ENCODE data around the gene TSPAN31. TPM values are rescaled to one million over a fixed set of nuclear protein-coding genes. Genes with fewer than 3 reads are reported as not detected.

The TSPAN31 gene
- total and polyA plus RNA-seq, 9 of the 15 experiments (the other 6 are each of a cell fraction or from before 2014, with no cell fraction given), result 11.3 to 26.4 (median 14.3) TPM

GRCh38 chr12:57718641-57719528 is 26.0 kb upstream of the TSPAN31 start:
- intact Hi-C loops (cut with micrococcal nuclease) (no loop called here), in situ Hi-C loops (cut with MboI) (no loop called here)
- TF ChIP-seq RBM34 (IDR thresholded peaks at IDR 0.05; ENCODE audit: borderline replicate concordance, insufficient read depth, low read length), result no peak
- peak; percentile 59 for TF ChIP-seq RBM25 (IDR thresholded peaks at IDR 0.05; ENCODE audit: low read depth, low read length, severe bottlenecking)
- FAIRE-seq, result no peak
- no TSS peak for BruUV-seq (replicated peaks)
- Histone ChIP-seq H3K36me3 (ENCODE audit: control insufficient read depth, insufficient read depth, low read length) (peaks cover 52% of the 10 kb centered on the region; the same call in 2 of the 3 replicates), H3K4me1 (replicated peaks in 1 of 2; ENCODE audit: control insufficient read depth in 2 of 2, insufficient read depth in 2 of 2, low read length in 2 of 2) (peaks cover 0 to 3% of the 10 kb centered on the region in 2 experiments; a peak in 1 of 5 replicates), H3K27ac (ENCODE audit: extremely low read depth, low read depth, low read length) (no peak overlapping the region), H3K4me3 (no peak overlapping the region), H3K9me1 (ENCODE audit: control insufficient read depth, insufficient read depth, low read length) (no peaks in the 10 kb centered on the region), H3K4me2 (ENCODE audit: insufficient read depth, low read length) (no peak overlapping the region), H4K20me1 (replicated peaks; ENCODE audit: control insufficient read depth, insufficient read depth, low read length) (no peaks in the 10 kb centered on the region), H3K79me2 (ENCODE audit: control insufficient read depth, insufficient read depth, low read length) (no peaks in the 10 kb centered on the region), H2AFZ (ENCODE audit: low read depth, low read length) (no peak overlapping the region), H3K9me3 (replicated peaks; ENCODE audit: control insufficient read depth, insufficient read depth, low read depth, low read length) (no peaks in the 10 kb centered on the region), H3K27me3 (ENCODE audit: control insufficient read depth in 2 of 2, insufficient read depth in 2 of 2, low read length in 2 of 2) (no peaks in the 10 kb centered on the region), H3K9ac (ENCODE audit: insufficient read depth in 1 of 2, low read depth in 2 of 2, low read length in 2 of 2) (no peak overlapping the region)
- no peak for DNase-seq (ENCODE audit: extremely low read depth in 1 of 4, low spot score in 3 of 4)
- 94% methylated on average over 14 of the region's 15 CpGs for WGBS (ENCODE audit: insufficient coverage, low coverage, missing lambda C conversion rate)
- ChIA-PET CTCF (ENCODE audit: low intra/inter-chr PET ratio) (no interaction called here), POLR2A (interaction anchor here (0.9 to 1.1 kb wide), 4 partner anchors 10 to 25 kb away, joined by 3 to 5 read pairs (median 4); partner anchors contain the start of gene OS9)
- no peak for ATAC-seq

Data from K562 (cell line).